SJCRH30 (cell line): Measurements from ENCODE around the gene TIGD2. TPM values are rescaled to one million over a fixed set of nuclear protein-coding genes. Genes with fewer than 3 reads are reported as not detected.

Source experiments
- DNase-seq, 2 experiments: peaks; one replicate each; pipeline ENCODE4 v3.0.0-alpha.2; 2015 to 2020
- H3K27ac ChIP-seq: fragments of 250-450 bp; sonication (Bioruptor Pico); 2 replicates; pipeline ENCODE4 v1.5.1; 2020; ENCODE audit warnings: mild to moderate bottlenecking, moderate library complexity
- H3K27me3 ChIP-seq: fragments of 250-450 bp; sonication (Bioruptor Pico); 2 replicates; pipeline ENCODE4 v1.5.1; 2020; ENCODE audit warnings: mild to moderate bottlenecking, moderate library complexity
- H3K36me3 ChIP-seq: fragments of 250-450 bp; sonication (Bioruptor Pico); 2 replicates; pipeline ENCODE4 v1.5.1; 2020; ENCODE audit warnings: mild to moderate bottlenecking, moderate library complexity
- H3K4me1 ChIP-seq: fragments of 250-450 bp; sonication (Bioruptor Pico); 2 replicates; pipeline ENCODE4 v1.5.1; 2020; ENCODE audit warnings: mild to moderate bottlenecking, moderate library complexity
- H3K4me3 ChIP-seq: fragments of 250-450 bp; sonication (Bioruptor Pico); 2 replicates; pipeline ENCODE4 v1.5.1; 2020; ENCODE audit warnings: mild to moderate bottlenecking, moderate library complexity
- H3K9me3 ChIP-seq: fragments of 250-450 bp; sonication (Bioruptor Pico); replicated peaks from 2 replicates; pipeline ENCODE4 v1.5.1; 2020; ENCODE audit warnings: mild to moderate bottlenecking, moderate library complexity
- total RNA-seq: library from RNA; depleted of rRNA; stranded (reverse); fragments of >200 nt; shearing (Covaris generic); gene quantifications from 2 replicates; pipeline ENCODE4 v1.2.3, GENCODE V29; 2014; rRNA removed

The TIGD2 gene
- total RNA-seq, 1 experiment from 2014 or later: 36.4 TPM

DNA sequence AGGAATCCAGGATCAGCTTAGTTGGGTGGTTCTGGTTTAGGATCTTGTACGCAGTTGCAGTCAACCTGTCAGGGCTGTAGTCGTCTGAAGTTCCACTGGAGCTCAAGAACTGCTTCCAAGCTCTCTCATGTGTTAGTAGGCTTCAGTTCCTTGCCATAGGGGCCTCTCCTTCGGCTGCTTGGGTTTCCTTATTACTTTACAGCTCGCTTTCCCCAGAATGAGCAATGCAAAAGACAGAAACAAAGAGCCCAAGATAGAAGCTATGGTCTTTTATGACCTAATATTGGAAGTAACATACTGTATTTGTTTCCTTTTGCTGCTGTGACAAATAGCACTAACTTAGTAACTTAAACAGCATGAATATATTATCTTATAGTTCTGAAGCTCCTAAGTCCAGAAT is 51.7 kb downstream of the TIGD2 start:
- no peaks in the 10 kb centered on the region for H3K27me3 ChIP-seq
- no peak overlapping the region for H3K27ac ChIP-seq
- DNase-seq: no peak
- no peaks in the 10 kb centered on the region for H3K36me3 ChIP-seq
- H3K9me3 ChIP-seq: no peaks in the 10 kb centered on the region
- H3K4me3 ChIP-seq: no peak overlapping the region
- H3K4me1 ChIP-seq: no peaks in the 10 kb centered on the region

DNA sequence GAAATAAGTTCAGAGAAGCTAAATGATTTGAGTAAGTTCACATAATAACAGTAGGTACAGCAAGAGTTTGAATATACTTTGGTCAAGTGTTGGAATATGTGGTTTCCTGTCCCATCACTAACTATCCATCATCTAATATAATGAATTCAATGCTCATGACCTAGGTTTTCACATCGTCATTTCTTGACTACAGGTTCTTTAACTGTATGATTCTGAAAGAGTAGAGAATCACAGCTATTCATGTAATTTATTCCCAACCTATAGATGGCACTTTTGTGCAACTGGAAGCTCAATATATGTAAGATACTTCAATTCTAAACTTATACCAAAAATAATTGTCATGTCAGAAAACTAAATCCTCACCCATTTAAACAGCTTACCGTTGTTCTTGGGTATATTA is 53.1 kb downstream of the TIGD2 start:
- Histone ChIP-seq H3K9me3 (no peaks in the 10 kb centered on the region), H3K4me1 (no peaks in the 10 kb centered on the region), H3K27ac (no peak overlapping the region), H3K27me3 (no peaks in the 10 kb centered on the region), H3K36me3 (no peaks in the 10 kb centered on the region), H3K4me3 (no peak overlapping the region)
- DNase-seq: no peak

Other genes starting within 250 kb of the TIGD2 start
- 46.9 and 60.3 TPM in 2 replicates for gene FAM13A, start 54.3 kb upstream of the TIGD2 start, total RNA-seq
- 0.08 and 0.12 TPM in 2 replicates for gene GPRIN3, start 196.3 kb downstream of the TIGD2 start, total RNA-seq